ENCODE results near the gene CALR3. TPM values are rescaled to one million over a fixed set of nuclear protein-coding genes. Genes with fewer than 3 reads are reported as not detected.

Gene CALR3
- total and polyA plus RNA-seq, 2 of the 13 experiments (the other 11 are each of a cell fraction or from before 2014, with no cell fraction given): not detected

DNA sequence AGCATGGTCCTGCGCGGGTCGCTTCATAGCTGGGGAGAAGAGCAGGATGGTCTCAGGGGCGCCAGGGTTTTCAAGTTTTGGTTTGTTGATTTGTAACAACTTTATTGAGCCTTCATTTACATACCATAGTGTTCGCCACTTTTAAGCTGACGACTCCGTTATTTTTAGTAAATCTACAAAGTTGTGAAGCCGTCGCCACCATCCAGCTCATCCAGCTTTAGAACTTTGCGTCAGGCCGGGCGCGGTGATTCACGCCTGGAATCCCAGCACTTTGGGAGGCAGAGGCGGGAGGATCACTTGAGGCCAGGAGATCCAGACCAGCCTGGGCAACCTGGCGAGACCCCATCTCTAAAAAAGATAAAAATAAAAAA lies 631 bp upstream of the CALR3 start (continued):
- TF ChIP-seq, protein P1, sequence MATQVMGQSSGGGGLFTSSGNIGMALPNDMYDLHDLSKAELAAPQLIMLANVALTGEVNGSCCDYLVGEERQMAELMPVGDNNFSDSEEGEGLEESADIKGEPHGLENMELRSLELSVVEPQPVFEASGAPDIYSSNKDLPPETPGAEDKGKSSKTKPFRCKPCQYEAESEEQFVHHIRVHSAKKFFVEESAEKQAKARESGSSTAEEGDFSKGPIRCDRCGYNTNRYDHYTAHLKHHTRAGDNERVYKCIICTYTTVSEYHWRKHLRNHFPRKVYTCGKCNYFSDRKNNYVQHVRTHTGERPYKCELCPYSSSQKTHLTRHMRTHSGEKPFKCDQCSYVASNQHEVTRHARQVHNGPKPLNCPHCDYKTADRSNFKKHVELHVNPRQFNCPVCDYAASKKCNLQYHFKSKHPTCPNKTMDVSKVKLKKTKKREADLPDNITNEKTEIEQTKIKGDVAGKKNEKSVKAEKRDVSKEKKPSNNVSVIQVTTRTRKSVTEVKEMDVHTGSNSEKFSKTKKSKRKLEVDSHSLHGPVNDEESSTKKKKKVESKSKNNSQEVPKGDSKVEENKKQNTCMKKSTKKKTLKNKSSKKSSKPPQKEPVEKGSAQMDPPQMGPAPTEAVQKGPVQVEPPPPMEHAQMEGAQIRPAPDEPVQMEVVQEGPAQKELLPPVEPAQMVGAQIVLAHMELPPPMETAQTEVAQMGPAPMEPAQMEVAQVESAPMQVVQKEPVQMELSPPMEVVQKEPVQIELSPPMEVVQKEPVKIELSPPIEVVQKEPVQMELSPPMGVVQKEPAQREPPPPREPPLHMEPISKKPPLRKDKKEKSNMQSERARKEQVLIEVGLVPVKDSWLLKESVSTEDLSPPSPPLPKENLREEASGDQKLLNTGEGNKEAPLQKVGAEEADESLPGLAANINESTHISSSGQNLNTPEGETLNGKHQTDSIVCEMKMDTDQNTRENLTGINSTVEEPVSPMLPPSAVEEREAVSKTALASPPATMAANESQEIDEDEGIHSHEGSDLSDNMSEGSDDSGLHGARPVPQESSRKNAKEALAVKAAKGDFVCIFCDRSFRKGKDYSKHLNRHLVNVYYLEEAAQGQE (IDR thresholded peaks at IDR 0.05; ENCODE audit: borderline replicate concordance in 1 of 2, low read depth in 1 of 2, low read length in 2 of 2): no peak
- 0 out of 2 replicates have a peak, but pooled peaks have one; percentile 21 for TF ChIP-seq KDM1A (CRISPR knock-in tag; IDR thresholded peaks at IDR 0.05)
- 0 out of 2 replicates have a peak, but pooled peaks have one; percentile 9 for TF ChIP-seq KDM5B (CRISPR knock-in tag; IDR thresholded peaks at IDR 0.05; ENCODE audit: borderline replicate concordance)
- TF ChIP-seq TCF12 (IDR thresholded peaks at IDR 0.05): no peak
- 0 out of 2 replicates have a peak, but pooled peaks have one; percentile 4 for TF ChIP-seq TCF12 (CRISPR knock-in tag; IDR thresholded peaks at IDR 0.05)
- 0 out of 2 replicates have a peak, but pooled peaks have one; percentile 4 for TF ChIP-seq ZNF543 (CRISPR knock-in tag; IDR thresholded peaks at IDR 0.05)
- TF ChIP-seq ZNF7 (CRISPR knock-in tag; IDR thresholded peaks at IDR 0.05): no peak
- TF ChIP-seq FOSL2 (CRISPR knock-in tag; IDR thresholded peaks at IDR 0.05): peak; percentile 39; the same call in 1 of the 2 replicates
- 0 out of 2 replicates have a peak, but pooled peaks have one; percentile 2 for TF ChIP-seq ZNF350 (CRISPR knock-in tag; IDR thresholded peaks at IDR 0.05; ENCODE audit: borderline replicate concordance, low read depth)
- 0 out of 2 replicates have a peak, but pooled peaks have one; percentile 35 for TF ChIP-seq KDM5A (IDR thresholded peaks at IDR 0.05; ENCODE audit: borderline replicate concordance, low read length)
- no peak for TF ChIP-seq MEIS1 (CRISPR knock-in tag; IDR thresholded peaks at IDR 0.05; ENCODE audit: borderline replicate concordance)
- TF ChIP-seq KDM3A (CRISPR knock-in tag; IDR thresholded peaks at IDR 0.05; ENCODE audit: low read depth): 0 out of 2 replicates have a peak, but pooled peaks have one; percentile 2
- TF ChIP-seq ZNF770 (CRISPR knock-in tag; IDR thresholded peaks at IDR 0.05): peak; percentile 88
- no peak for TF ChIP-seq LCORL (IDR thresholded peaks at IDR 0.05)
- peak; percentile 2; the same call in 1 of the 2 replicates for TF ChIP-seq LCORL (CRISPR knock-in tag; IDR thresholded peaks at IDR 0.05)
- 0 out of 2 replicates have a peak, but pooled peaks have one; percentile 2 for TF ChIP-seq ZNF670 (CRISPR knock-in tag; IDR thresholded peaks at IDR 0.05; ENCODE audit: borderline replicate concordance)
- no peak for TF ChIP-seq ZSCAN22 (CRISPR knock-in tag; IDR thresholded peaks at IDR 0.05)
- TF ChIP-seq HMGXB4 (CRISPR knock-in tag; IDR thresholded peaks at IDR 0.05; ENCODE audit: borderline replicate concordance in 1 of 2, low read depth in 1 of 2): 0 out of 4 replicates have a peak, but pooled peaks of 1 of the 2 experiments have one; percentile 3
- TF ChIP-seq, protein P2, sequence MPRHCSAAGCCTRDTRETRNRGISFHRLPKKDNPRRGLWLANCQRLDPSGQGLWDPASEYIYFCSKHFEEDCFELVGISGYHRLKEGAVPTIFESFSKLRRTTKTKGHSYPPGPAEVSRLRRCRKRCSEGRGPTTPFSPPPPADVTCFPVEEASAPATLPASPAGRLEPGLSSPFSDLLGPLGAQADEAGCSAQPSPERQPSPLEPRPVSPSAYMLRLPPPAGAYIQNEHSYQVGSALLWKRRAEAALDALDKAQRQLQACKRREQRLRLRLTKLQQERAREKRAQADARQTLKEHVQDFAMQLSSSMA (CRISPR knock-in tag; IDR thresholded peaks at IDR 0.05): no peak
- TF ChIP-seq ZNF121 (CRISPR knock-in tag; IDR thresholded peaks at IDR 0.05): peak; percentile 91
